ENCODE data around the gene NLGN2. TPM values are rescaled to one million over a fixed set of nuclear protein-coding genes. Genes with fewer than 3 reads are reported as not detected.

The NLGN2 gene
- polyA plus RNA-seq, 1 donor from 2014 or later: 13.8 TPM

- Histone ChIP-seq H3K27ac (ENCODE audit: low read length) (peak overlapping the region; percentile 98), H2AFZ (ENCODE audit: low read depth, low read length) (no peak overlapping the region)
These were observed 4.5 kb upstream of the NLGN2 start for GRCh38 chr17:7403043-7403726.

GRCh38 chr17:7403727-7403976, 4.0 kb upstream of the NLGN2 start:
- Histone ChIP-seq H3K79me2 (replicated peaks; ENCODE audit: insufficient read depth, low read length) (peaks cover 32% of the 10 kb centered on the region), H3F3A (ENCODE audit: insufficient read depth, low read length, poor library complexity, severe bottlenecking) (peaks cover 5% of the 10 kb centered on the region), H3K9me2 (ENCODE audit: insufficient read depth, low read length) (no peaks in the 10 kb centered on the region), H2AFZ (ENCODE audit: low read depth, low read length) (peak overlapping the region; percentile 76), H3K36me3 (ENCODE audit: insufficient read depth, low read length) (no peaks in the 10 kb centered on the region), H3K27me3 (ENCODE audit: insufficient read depth, low read depth, low read length) (no peaks in the 10 kb centered on the region), H3K9ac (ENCODE audit: low read length) (peak overlapping the region; percentile 98), H3K4me3 (ENCODE audit: low read length) (peak overlapping the region; percentile 88), H4K20me1 (ENCODE audit: insufficient read depth) (peaks cover 2% of the 10 kb centered on the region), H3K9me3 (ENCODE audit: low read length) (no peaks in the 10 kb centered on the region), H3K27ac (ENCODE audit: low read length) (peak overlapping the region; percentile 98), H3K4me2 (ENCODE audit: low read length) (peak overlapping the region; percentile 86)
- TF ChIP-seq TAF1 (IDR thresholded peaks at IDR 0.05; ENCODE audit: low read depth): no peak
- TF ChIP-seq RAD21 (conservative IDR thresholded peaks at IDR 0.05): no peak
- TF ChIP-seq POLR2AphosphoS5 (IDR thresholded peaks at IDR 0.05): no peak
- no peak for TF ChIP-seq SMC3 (conservative IDR thresholded peaks at IDR 0.05; ENCODE audit: poor library complexity)
- TF ChIP-seq REST (IDR thresholded peaks at IDR 0.05; ENCODE audit: borderline replicate concordance): no peak
- no peak for TF ChIP-seq MXI1 (conservative IDR thresholded peaks at IDR 0.05; ENCODE audit: poor library complexity, severe bottlenecking)
- TF ChIP-seq EP300 (conservative IDR thresholded peaks at IDR 0.05; ENCODE audit: poor library complexity, severe bottlenecking): no peak
- TF ChIP-seq CTCF (IDR thresholded peaks at IDR 0.05; ENCODE audit: poor library complexity, severe bottlenecking): no peak
- no peak for TF ChIP-seq EZH2 (IDR thresholded peaks at IDR 0.05; ENCODE audit: borderline replicate concordance, insufficient read depth, low read length, poor library complexity, severe bottlenecking)

More at GRCh38 chr17:7403043-7403726, 4.5 kb upstream of the NLGN2 start:
- H3K27me3 ChIP-seq (ENCODE audit: insufficient read depth, low read depth, low read length): no peaks in the 10 kb centered on the region
- peak overlapping the region; percentile 98 for H3K9ac ChIP-seq (ENCODE audit: low read length)
- peak overlapping the region; percentile 88 for H3K4me3 ChIP-seq (ENCODE audit: low read length)
- peaks cover 2% of the 10 kb centered on the region for H4K20me1 ChIP-seq (ENCODE audit: insufficient read depth)
- TF ChIP-seq TAF1 (IDR thresholded peaks at IDR 0.05; ENCODE audit: low read depth) (no peak), EZH2 (IDR thresholded peaks at IDR 0.05; ENCODE audit: borderline replicate concordance, insufficient read depth, low read length, poor library complexity, severe bottlenecking) (no peak), EP300 (conservative IDR thresholded peaks at IDR 0.05; ENCODE audit: poor library complexity, severe bottlenecking) (no peak), POLR2AphosphoS5 (IDR thresholded peaks at IDR 0.05) (no peak), CTCF (IDR thresholded peaks at IDR 0.05; ENCODE audit: poor library complexity, severe bottlenecking) (no peak)
- no peaks in the 10 kb centered on the region for H3K9me2 ChIP-seq (ENCODE audit: insufficient read depth, low read length)
- no peaks in the 10 kb centered on the region for H3K9me3 ChIP-seq (ENCODE audit: low read length)
- no peaks in the 10 kb centered on the region for H3K36me3 ChIP-seq (ENCODE audit: insufficient read depth, low read length)
- H3K4me2 ChIP-seq (ENCODE audit: low read length): peak overlapping the region; percentile 86
- H3F3A ChIP-seq (ENCODE audit: insufficient read depth, low read length, poor library complexity, severe bottlenecking): peaks cover 5% of the 10 kb centered on the region
- peaks cover 32% of the 10 kb centered on the region for H3K79me2 ChIP-seq (replicated peaks; ENCODE audit: insufficient read depth, low read length)
